GM21360 (cell line): ENCODE data around the gene KRT20.
"Not testable (repeated sequence)": the region's sequence is repeated elsewhere in the genome, so short reads cannot be mapped to it uniquely, and the experiment has no call there.

Experiments used
- ATAC-seq: cut with Tn5 transposase; IDR thresholded peaks from one replicate; pipeline ENCODE4 v1.9.1; 2021; ENCODE audit warnings: mild to moderate bottlenecking, moderate library complexity; ENCODE audit not compliant: unreplicated experiment

Gene KRT20, protein sequence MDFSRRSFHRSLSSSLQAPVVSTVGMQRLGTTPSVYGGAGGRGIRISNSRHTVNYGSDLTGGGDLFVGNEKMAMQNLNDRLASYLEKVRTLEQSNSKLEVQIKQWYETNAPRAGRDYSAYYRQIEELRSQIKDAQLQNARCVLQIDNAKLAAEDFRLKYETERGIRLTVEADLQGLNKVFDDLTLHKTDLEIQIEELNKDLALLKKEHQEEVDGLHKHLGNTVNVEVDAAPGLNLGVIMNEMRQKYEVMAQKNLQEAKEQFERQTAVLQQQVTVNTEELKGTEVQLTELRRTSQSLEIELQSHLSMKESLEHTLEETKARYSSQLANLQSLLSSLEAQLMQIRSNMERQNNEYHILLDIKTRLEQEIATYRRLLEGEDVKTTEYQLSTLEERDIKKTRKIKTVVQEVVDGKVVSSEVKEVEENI

DNA sequence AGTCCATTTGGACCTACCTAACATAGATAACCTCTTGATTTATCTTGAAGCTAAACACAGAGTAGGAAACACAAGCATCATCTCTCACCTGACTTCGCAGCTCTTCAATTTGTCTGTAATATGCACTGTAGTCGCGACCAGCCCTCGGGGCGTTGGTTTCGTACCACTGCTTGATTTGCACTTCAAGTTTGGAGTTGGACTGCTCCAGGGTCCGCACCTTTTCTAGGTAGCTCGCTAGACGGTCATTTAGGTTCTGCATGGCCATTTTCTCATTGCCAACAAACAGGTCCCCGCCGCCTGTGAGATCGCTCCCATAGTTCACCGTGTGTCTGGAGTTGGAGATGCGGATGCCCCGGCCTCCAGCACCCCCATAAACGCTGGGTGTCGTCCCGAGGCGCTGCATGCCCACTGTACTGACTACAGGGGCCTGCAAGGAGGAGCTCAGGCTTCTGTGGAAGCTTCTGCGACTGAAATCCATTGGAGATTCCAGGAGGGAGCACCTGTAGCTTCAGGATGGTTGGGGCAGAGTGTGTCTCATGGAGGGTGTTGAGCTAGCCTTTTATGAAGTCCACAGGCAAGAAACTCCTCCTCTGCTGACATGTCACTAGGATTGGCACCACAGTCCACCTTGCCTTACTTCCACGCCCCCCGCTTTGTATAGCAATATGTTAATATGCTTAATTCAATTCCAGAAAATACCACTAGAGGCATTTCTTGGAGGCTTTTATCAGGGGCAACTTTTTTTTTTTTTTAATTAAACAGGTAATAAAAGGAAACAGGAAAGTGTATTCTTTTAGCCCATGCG, at the start of gene KRT20:
Gene KRT20 (minus strand): TSS at position 535 of the 805 bp plus-strand sequence. CDS start 57 bp downstream, at position 478.
- no peak for ATAC-seq

DNA sequence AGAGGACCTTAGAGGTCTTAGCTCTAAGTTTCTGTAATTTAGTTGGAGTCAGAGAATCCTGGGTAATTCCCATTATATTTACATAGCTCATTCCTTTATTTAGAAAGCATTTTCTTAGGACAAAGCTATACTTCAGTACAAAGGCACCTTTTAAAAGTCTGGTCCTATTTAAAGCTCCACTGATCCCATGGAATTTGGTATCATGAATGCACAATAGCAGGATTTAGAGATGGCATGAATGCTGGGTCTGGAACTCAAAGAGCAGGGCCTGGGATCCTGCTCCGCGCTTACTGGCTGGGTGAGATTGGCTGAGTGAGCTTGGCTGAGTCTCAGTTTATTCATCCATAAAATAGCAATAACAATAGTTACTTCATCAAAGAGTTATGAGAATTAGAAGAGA, 47.6 kb upstream of the KRT20 start:
- ATAC-seq, result no peak

DNA sequence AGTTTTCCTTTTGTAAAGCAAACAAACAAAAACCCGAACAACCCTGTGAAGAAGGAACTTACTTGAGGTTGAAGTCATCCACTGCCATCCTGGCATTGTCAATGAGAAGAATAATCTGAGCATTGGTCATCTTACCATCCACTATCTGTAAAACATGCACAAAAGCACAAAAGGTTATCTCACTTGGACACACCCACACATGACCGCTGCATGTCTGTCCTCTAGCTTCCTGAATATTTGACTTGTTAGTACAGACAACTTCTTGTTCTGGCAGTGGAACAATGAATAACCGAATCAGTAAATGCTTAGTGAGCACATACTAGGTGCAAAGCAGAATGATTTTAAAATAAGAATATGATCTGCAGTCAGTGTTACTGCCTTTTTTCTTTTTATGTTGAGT, 46.3 kb upstream of the KRT20 start:
- ATAC-seq, result no peak

DNA sequence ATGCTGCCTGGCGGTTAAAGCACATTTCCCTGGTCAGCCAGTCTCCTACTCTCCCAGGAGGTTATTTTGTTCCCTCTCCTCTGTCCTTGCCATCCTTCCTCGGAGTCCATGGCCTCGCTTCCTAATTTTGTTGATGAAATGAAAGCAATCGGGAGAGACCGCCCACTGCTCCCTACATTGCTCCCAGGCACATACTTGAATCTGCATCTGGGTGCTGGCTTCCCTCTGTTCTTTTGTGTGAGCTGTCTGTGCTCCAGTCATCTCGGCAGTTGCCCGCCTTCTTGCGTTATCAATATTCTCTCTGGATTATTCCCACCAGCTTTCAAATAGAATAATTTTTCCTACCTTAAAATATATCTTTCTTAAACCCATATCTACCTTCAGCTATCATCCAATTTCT, 41.3 kb upstream of the KRT20 start:
- no peak for ATAC-seq

DNA sequence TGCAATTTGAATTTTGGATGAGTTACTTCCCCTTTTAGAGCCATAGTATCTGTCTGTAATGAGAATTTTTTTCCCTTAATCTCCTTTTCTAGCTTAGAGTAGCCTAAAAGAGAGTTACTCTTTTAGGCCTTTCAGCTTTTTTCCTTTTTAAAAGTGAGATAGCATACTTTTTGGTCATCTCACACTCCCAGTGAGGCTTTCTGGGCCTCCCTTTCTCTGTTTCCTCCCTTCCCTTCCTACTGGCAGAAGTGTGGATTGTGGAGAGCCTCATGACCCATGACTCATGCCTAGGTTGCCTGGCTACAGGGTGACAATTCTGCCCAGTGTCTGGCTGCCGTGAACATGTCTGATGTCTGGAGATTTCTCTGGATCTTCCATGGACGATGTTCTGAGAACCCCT, 37.2 kb upstream of the KRT20 start:
- no peak for ATAC-seq

DNA sequence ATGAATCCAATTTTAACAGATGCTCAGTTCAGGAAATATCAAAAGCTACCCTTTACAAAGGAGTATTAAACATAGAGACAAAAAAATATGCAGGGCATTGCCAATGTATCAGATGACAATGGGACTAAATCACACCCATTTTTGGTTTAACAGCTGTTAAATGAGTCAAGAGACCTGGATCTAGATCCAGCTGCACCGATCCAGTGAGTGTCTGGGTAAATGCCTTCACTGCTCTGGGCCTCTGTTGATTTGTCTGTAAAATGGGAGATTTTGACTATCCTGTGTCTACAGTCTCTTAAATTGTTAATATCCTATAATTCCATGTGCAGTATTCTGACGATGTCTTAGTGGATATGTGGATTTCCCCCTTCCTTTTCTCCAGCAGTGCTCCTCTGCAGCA, 36.0 kb upstream of the KRT20 start:
- no peak for ATAC-seq

DNA sequence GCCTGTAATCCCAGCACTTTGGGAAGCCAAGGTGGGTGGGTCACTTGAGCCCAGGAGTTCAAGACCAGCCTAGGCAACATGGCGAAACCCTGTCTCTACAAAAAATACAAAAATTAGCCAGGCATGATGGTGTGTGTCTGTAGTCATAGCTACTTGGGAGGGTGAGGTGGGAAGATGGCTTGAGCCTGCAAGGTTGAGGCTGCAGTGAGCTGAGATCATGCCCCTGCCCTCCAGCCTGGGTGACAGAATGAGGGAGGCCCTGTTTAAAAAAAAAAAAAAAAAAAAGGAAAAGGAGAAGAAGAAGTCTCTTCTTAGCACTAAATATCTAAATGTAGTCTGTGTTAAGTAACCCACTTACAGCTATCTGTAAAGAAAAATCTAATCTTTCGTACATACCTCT, 32.1 kb upstream of the KRT20 start:
- ATAC-seq, result not testable (repeated sequence)

DNA sequence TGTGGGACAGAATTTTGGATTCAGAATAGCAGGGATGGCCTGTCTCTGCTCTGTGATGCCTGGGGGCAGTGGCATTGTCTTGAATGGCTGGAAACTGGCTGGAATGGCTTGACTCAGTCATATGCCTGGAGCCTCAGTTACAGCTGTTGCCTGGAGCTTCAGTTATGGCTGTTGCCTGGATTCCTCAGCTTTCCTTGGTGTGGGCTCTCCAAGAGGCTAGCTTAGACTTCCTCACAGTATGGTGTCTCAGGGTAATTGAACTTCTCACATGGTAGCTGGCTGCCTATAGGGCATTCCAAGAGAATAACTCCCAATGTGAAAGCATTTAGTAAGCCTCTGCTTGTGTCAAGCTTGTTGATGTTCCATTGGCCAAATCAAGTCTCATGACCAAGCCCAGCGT, 31.3 kb upstream of the KRT20 start:
- ATAC-seq, result no peak

DNA sequence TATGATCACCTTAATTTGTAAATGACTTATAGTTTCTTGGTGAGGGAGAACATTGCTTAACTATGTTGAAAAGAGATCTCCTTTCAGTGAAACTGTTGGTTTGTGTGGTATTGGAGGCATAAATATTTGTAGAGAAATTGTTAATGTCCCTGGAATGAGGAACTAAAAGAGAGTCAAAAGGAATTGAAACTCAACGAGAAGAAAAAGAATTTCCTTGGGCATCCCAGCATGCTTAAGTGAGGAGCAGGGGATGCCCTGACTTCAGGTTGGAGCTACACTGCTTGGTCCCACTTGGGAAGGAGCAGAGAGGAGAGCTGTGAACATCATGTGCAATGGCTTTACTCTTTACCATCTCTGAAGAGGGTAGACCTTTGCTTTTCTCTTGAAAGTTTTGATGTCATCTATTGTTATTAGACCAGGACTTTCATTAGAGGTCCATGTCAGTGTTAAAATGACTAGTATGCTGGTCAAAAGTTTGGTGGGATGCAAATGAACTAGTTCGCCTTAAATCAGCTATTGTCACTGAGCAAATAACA, 30.7 kb upstream of the KRT20 start:
- no peak for ATAC-seq

DNA sequence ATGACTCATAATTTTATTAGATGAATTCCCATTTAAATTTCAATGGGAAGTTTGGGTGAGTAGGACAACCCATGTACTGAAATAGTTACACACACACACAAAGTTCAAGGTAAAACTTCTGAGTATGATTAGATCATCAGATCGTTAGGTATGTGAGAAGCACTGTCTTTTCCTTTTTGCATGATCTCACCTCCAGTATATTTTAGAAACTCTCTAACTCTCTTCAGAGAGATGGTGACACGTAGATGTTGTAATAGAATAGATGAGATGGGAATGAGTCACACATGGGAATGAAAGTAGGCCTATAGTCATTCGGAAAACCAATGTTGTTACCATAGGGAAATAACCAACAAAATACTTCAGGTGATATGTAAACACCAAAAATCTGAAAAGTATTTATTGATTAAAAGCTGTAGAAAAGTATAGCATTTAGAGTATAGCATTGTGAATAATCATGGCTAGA, 30.2 kb upstream of the KRT20 start:
- no peak for ATAC-seq

DNA sequence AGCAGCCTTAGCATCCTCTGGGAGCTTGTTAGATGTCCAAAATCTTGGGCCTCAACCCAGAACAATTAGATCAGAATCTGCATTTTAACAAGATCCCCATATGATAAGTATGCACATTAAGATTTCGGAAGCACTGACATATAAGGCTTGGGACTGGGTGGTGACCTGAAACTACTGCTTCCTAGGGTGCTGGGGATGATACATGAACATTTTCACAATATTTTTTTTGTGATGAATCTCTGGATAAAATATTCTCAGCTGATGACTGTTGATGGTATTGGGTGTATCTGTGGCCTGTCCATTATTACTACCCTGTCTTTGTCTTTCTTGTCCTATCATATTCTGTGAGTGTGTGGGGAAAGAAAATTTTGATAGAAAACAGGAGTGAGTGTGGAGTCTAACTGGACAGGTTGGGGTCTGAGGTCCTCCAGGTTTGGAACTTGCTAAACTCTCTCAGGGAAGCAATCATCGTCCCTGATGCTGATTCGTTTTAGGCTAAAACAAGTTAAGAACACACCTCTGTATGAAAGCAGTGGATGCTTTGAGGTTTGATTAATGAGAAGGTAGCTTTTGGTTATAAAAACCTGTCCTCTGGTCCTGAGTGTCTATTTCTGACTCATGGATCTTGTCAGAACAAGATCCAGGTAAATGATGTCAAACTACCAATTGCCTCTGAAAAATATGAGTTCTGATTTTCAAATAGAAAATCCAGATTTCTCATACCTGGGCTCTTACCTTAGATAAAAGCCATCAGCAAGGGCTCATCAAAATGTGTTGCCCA, 29.2 kb upstream of the KRT20 start:
- ATAC-seq, result no peak

DNA sequence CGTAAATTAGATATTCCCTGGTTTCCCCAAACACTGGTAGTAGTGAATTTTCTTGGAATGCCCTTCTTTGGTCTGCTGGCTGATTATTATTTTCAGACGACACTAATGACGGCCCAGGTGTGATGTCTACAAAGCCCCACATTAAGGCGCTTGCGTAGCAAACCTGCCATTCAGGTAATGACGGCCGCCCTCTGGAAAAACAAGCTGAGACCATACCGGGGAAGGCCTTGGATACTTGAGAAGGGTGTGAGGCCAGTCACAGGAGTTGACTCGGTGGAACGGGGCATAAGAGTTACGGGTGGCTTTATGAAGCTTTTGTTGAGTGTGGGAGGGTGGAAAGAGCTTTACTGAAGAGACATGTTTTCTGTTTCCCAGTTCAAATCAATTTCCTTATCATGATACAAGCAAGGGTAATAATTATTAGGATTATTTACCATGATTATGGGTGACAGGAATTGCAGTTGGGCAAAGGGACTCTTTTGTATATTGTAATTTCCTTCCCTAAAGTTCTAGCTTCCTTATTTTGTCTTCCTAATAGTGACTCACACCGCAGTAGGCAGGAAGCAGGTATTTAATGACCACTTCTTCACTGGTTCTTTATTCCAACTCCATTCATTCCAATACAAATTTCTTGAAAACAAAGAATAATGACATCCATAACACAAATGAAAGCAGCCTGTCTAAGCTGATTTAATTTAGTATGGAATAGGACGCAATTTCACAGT, 27.6 kb upstream of the KRT20 start:
- ATAC-seq, result no peak

DNA sequence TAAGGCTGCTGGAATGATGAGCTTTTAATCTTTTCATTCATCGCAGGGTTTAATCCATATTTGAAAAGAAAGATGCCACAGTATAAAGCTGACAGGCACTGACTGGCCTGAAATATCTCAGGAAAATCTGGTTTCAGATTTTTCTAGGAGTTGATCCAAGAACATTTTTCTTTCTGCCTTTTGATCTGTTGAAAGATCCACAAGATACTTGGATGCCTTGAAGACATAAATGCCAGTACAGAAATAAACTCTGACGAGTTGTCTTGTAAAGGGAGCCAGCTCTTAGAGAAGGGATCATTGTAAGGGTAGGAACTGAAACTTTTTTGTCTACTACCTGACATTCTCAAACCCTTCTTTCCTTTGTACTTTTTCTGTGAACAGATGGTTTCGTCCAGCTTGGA, 25.4 kb upstream of the KRT20 start:
- no peak for ATAC-seq

DNA sequence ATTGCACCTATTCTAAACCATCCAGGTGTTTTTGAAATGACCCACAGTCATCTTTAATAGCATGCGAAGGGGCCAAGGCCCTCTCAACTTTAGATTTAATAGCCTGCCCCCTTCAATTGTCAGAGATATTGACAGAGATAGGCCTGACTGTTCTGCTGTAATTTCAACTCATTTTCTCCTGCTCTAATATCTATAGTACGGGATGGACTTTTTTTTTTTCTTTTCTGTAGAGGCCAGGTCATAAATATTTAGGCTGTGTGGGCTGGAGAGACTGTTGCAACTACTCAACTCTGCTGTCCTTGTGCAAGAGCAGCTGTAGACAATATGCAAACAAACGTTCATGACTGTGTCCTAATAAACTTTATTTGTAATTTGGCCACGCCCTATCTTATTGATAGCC, 24.7 kb upstream of the KRT20 start:
- ATAC-seq, result no peak

DNA sequence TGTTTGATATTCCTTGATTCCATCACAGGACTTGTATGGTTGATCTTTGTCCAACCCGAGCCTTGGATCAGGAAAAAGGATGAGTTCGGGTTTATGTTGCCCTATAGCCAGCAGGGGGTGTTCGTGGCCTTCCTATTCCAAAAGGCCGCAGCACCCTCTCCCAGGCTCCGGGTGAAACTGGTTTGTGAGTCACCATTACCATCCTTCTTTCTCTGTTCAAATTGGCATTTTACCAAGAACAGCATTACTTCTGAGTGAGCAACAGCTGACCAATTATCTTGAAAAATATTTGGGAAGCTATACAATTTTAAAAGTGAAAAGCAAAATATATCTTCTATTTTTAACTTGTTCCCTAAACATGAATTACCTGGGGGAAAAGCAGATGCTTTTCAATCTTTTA, 24.3 kb upstream of the KRT20 start:
- ATAC-seq, result no peak

DNA sequence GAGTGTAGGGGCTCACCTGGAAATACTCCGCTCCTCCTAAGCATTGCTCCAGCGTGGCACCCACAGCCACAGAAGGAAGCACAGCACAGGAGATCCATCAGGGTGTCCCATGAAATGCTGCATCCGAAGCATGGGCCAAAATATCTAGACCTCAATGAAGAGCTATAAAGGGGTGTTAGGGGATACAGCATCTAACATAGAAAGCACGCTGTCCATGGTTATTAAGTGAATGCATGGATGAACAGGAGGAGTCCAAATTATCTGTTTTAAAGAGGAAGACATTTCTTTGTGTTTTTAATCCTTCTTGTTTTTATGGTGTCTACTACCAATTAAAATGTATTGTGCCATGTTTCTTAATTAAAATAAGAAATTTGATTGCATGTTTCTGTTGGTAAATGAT, 21.6 kb upstream of the KRT20 start:
- no peak for ATAC-seq

DNA sequence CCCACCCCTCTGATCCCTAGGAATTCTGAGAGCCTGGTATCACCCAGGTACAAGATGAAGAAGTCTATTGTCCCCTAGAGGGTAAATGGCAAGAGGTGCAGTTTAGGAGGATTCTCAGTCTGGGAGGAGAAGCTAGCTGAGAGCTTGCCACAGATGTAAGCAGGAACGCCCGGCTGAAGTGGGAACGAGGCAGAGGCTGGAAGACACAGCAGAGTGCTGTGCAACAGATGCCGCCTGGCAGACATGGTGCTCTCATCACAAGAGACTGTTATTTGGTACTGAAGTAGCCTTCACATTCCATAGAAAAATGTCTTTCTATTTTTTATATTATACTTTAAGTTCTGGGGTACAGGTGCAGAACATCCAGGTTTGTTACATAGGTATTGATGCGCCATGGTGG, 20.3 kb upstream of the KRT20 start:
- no peak for ATAC-seq

DNA sequence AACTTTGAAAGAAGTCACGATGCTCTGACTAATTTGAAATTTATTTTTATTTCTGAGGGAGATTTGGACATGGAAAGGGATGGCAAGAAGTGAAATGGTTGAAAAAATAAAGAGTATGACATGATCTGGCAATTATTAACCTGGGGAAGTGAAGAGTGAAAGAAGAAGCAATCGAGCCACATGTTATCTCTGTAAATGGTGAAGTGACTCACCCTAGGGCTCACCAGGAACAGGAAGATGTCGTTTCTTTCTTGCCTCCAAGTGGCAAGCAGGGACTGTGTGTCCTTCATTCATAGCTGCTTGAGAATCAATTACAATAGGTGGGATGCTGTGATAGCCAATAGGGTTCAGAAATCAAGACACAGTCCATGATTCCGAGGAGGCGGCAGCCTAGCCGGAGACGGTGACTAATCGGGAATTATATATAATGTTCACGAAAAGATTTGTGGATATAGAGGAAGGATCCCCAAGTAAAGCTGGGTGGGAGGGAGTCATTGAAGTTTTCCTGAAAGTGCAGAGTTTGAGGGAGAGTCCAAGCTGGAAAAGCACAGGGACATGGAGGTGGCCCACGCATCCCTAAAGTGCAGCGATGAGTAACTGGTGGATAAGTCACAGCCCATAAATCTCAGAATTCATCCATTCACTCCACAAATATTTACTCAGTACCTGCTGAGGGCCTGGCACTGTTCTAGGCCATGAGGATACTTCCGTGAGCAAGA, 18.2 kb upstream of the KRT20 start:
- ATAC-seq, result no peak

DNA sequence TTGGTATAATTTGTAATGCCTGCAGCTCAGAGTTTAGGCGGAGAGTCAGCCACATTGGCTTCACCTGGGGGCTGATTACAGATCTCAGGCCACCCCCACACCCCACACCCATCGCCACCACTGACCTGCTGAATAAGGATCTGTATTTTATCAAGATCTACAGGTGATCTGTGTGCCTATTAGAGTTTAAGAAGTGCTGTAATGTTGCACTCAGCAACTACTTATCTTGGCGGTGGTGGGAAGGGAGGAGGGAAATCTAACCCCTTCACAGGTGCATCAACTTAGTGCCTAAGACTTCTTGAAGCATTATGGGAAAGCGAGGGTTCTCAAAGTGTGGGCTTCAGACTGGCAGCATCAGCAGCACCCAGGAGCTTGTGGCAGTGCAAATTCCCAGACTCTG, 17.5 kb upstream of the KRT20 start:
- ATAC-seq, result no peak

DNA sequence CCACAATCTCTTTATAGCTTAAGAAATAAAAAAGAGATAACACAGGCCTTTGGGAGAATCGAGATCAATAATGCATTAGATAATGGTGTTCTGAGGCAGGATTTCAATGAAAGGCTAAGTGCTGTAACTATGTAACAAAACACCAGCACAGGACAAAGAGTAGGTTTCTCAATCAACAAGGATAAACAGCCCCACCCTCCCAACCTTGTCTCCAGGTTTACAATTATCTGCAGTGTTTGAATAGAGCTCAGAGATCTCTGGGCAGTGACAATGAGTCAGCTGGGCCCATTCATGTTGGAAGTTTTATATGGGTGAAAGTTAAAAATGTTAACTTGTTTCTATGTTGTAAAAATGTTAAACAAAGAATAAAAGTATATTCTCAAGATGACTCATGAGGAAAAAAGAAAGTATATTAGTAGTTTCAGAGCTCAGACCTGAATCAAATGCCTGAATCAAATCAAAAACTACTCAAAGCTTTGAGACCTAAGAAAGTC, 17.0 kb upstream of the KRT20 start:
- no peak for ATAC-seq
